GM21526 (cell line): Measurements from ENCODE around the gene CGN.
"Not testable (repeated sequence)": the region's sequence is repeated elsewhere in the genome, so short reads cannot be mapped to it uniquely, and the experiment has no call there.

Experiments used
- ATAC-seq: cut with Tn5 transposase; IDR thresholded peaks from one replicate; pipeline ENCODE4 v1.9.1; 2021; ENCODE audit warnings: moderate library complexity; ENCODE audit not compliant: unreplicated experiment, low FRiP score

The CGN gene

DNA sequence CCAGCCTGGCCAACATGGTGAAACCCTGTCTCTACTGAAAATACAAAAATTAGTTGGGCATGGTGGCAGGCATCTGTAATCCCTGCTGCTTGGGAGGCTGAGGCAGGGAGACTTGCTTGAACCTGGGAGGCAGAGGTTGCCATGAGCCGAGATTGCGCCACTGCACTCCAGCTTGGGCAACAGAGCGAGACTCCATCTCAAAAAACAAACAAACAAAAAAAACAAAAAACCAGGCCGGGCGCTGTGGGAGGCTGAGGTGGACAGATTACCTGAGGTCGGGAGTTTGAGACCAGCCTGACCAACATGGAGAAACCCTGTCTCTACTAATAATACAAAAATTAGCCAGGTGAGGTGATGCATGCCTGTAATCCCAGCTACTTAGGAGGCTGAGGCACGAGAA, 11.2 kb downstream of the CGN start:
- not testable (repeated sequence) for ATAC-seq

DNA sequence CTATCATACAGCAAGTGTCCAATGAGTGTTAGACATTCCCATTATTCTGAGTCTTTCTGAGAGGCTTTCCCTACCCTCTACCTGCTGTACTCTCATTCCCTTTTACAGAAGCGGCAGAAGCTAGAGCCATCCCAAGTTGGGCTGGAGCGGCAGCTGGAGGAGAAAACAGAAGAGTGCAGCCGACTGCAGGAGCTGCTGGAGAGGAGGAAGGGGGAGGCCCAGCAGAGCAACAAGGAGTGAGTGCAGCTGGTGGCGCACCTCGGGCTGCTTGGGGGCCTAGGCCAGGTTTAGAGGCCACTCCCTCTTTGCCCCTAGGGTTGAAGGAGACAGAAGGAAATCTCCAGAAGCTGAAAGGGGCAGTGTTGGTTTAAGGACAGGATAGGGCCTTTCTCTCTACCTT, 12.1 kb downstream of the CGN start:
- ATAC-seq, result no peak

DNA sequence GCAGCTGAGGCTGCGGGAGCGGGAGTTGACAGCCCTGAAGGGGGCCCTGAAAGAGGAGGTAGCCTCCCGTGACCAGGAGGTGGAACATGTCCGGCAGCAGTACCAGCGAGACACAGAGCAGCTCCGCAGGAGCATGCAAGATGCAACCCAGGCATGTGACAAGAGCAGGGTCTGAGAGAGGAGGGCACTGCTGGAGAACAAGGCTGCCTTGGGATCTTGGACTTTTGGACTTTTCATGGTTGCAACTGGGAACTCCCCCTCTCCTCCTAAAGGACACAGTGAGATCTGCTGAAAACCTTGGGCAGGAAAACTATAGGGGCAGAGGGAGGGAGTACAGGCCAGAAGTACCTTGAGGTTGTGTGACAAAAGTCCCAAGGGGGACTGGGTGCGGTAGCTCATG, 13.5 kb downstream of the CGN start:
- no peak for ATAC-seq

DNA sequence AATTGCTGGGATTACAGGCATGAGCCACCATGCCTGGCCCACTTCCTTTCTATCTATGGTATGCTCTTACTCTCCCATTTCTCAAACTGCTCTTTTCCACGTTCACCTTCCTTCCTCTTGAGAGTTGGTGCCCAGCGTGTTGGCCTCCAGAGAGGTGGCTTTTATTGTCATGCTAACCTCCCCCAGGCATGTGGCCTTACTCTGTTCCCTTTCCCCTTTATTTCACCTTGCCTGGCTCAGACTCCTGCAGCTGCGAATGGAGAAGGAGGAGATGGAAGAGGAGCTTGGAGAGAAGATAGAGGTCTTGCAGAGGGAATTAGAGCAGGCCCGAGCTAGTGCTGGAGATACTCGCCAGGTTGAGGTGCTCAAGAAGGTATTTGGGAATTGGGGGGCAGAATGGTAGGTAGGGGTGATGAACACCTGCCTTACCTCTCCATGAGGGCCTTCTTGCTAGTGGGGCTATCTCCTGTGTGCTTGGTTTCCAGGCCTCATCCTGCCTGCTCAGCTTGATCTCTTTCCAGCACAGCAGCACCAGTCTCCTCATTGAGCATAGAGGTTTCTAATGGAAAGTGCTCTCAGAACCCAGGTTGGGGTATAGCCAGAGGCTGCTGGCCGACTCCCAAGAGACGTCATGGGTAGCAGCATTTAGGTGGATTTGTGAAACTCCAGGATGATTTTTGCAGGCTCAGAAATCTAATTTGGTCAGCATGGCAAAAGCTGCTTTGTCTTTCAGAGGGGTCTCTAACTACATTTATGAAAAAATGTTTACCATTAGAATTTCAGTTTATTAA, 15.7 kb downstream of the CGN start:
- no peak for ATAC-seq

DNA sequence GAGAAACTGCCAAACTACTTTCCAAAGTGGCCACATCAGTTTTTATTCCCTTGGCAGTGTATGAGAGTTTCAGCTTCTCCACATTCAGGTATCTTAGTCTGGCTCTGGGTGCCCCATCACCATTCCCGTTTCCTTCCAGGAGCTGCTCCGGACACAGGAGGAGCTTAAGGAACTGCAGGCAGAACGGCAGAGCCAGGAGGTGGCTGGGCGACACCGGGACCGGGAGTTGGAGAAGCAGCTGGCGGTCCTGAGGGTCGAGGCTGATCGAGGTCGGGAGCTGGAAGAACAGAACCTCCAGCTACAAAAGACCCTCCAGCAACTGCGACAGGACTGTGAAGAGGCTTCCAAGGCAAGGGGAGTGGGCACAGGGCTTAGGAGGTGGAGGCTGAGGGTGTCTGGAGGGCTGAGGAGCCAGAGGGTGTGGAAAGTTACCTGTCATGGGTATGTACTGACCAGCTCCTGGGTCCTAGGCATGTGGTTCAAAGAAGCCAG, 18.1 kb downstream of the CGN start:
- no peak for ATAC-seq

DNA sequence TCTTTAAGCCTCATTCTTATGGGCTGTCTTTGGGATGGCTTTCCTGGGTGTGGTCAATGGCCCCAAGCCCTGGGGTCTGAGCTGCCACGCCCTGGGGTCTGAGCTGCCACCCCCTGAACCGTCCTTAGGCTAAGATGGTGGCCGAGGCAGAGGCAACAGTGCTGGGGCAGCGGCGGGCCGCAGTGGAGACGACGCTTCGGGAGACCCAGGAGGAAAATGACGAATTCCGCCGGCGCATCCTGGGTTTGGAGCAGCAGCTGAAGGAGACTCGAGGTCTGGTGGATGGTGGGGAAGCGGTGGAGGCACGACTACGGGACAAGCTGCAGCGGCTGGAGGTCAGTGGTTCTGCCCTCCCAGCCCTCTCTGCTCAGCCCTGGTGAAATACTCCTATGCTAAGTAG, 18.6 kb downstream of the CGN start:
- ATAC-seq, result no peak

DNA sequence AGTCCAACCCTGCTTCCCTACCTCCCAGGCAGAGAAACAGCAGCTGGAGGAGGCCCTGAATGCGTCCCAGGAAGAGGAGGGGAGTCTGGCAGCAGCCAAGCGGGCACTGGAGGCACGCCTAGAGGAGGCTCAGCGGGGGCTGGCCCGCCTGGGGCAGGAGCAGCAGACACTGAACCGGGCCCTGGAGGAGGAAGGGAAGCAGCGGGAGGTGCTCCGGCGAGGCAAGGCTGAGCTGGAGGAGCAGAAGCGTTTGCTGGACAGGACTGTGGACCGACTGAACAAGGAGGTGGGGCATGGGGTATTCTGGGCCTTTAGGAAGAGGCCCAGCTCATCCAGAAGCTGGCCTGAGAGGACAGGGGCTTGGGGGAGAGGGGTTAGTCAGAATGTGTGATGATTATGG, 19.3 kb downstream of the CGN start:
- no peak for ATAC-seq

DNA sequence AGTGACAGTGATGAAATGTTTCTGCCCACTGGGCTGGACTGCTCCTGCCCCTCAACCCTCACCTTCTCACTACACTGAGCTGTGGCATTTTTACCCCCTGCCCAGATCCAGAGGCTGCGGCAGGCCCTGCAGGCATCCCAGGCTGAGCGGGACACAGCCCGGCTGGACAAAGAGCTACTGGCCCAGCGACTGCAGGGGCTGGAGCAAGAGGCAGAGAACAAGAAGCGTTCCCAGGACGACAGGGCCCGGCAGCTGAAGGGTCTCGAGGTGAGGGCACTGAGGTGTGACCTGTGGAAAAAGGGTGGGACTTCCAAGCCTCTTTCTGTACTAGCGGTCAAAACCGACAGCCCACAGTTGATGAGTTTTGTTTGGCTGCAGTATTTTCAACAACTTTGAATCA, 22.7 kb downstream of the CGN start:
- ATAC-seq, result no peak

DNA sequence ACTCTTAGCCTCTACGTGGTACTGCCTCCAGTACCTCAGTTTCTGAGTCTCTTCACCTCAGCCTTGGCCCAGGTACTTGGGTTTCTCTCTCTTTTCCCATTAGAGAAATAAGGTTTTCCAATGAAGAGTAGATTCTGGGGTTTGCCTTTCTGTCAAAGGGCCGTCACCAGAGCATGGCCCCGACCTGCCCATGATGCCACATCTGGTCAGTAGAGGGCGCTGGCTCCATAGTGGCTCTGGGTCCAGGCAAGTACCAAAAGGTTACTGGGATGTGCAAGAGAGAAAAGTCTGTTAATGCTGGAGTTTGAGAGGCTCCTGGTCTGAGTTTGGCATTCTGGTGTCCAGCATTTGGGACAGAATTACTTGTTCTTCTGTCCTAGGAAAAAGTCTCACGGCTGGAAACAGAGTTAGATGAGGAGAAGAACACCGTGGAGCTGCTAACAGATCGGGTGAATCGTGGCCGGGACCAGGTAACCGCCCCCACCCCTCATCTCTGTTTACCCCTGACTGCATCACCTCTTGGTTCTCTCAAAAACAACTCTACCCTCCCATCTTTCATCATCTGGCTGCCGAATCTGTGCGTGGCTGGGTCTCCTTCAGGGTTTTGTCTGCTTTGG, 23.6 kb downstream of the CGN start:
- ATAC-seq, result no peak

DNA sequence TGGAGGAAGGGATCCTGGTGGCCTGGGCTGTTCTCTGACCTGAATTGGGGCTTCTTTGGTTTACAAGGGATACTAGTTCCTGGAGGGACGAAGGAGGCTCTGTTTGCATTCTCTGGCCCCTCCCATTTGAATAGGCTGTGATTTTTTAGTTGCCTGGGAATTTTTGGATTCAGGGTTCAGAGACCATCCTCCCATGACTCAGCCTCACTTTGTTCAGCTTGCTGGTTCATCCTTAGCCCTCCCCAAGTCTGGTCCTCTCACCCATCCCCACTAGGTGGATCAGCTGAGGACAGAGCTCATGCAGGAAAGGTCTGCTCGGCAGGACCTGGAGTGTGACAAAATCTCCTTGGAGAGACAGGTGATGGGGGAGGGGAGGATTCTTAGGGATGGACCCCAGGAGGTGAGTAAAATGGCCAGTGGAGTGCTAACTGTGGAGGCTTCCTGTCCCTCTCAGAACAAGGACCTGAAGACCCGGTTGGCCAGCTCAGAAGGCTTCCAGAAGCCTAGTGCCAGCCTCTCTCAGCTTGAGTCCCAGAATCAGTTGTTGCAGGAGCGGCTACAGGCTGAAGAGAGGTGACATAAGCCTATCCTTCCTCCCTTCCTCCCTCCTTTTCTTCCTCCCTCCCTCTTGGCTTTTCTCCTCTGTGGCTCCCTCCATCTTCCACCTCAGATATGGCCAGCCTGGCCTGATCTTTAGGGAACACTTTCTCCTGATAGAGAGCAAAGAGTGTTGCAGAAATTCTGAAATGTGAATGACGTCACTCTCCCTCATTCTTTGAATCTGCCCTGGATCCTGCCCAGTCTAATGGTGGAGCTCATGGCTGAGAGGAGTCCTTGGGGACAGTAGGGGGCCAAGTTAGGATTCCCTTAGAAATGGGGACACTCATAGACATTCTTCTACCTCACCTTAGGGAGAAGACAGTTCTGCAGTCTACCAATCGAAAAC, 24.4 kb downstream of the CGN start:
- no peak for ATAC-seq

DNA sequence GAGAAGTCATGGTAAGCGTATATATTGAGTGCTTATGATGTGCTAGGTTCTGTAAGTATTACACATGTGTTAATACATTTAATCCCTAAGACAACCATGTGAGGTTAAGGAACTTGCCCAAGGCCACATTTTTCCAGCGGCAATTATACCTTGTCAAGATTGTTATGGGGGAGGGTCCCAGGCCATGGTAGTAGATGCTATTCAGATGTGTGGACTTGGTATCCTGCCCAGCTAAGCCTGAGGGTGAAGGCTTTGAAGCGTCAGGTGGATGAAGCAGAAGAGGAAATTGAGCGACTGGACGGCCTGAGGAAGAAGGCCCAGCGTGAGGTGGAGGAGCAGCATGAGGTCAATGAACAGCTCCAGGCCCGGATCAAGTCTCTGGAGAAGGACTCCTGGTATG, 25.3 kb downstream of the CGN start:
- ATAC-seq, result no peak

DNA sequence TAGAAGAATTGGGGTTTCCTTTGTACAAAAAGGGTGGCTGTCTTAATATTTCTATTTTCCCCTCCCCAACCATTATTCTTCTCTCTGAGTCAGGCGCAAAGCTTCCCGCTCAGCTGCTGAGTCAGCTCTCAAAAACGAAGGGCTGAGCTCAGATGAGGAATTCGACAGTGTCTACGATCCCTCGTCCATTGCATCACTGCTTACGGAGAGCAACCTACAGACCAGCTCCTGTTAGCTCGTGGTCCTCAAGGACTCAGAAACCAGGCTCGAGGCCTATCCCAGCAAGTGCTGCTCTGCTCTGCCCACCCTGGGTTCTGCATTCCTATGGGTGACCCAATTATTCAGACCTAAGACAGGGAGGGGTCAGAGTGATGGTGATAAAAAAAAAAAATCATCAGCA, 25.9 kb downstream of the CGN start:
- ATAC-seq, result no peak

DNA sequence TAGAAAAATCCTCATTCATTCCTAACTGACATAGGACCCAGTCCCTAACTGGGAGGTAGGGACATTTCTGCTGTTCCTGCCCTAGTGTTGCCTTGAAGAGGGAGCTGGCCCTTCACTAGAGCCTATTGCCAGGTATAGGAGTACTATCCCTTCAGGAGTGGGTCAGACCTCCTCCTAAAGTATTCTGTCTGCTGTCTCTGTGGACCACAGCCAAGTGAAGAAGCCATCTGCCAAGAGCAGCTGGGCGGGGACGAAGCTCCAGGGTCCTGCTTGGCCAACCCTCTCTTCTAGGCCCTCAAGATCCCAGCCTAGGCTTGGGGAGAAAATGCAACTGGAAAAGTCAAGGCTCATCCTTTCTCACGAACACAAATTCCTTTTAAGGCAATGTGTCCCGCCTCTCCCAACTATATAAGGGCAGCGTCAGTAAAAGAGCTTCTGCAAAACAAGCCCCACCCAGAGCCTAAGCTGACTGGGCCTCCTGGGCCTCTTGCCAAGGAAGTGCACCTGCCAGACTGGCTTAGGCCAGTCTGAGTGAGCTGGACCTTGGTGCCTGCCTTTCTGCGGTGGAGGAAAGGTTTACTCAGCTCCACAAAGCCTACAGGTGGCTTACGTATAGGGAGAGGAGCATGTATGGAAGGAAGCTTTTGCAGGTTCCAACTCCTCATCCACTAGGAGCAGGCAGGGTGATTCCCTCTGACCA, 28.3 kb downstream of the CGN start:
- peak; percentile 41 for ATAC-seq

DNA sequence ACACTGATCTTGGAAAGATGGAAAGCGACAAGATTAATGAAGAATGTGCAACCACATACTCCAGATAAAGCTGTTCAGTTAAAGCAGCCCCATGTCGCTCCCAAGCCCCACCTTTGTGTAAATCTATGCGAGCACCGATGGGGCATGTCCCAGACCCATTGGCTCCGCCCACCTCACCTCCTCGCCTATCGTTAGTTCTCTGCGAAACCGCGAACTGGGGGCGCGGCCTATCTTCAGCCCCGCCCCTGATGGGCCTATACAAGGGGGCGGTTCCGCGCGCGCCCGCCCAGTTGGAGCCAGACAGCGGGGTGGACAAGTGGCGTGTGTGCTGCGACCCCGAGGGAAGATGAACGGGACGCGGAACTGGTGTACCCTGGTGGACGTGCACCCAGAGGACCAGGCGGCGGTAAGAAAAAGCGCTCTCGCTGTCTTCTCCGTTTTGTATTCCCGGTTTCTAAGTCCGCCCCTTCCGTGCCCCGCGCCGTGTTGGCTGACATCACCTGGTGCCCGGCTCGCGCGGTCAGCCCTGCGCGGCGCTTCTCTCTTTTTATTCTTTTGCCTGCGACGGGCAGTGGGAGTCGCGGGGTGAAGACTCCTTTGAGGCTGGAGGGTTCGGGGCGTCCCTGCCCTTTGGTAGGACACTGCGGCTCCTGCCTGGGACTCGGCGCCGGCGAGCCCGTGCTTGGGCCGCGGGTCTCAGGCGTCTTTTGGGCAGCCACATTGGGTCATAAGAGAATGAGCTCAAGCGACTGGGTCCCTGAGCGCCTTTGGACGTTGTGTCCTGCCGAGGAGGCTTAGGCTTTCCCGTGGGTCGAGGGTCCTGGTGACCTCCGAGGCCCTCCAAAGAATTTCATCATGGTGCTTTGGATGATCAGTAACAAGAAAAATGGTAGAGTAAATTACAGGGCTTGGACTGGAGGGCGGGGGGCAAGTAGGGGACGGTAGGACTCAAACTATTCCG, 29.1 kb downstream of the CGN start, which contains the start of gene TUFT1:
TSS of gene TUFT1 (plus strand) at position 289 of the 961 bp plus-strand sequence. CDS start at position 347, 58 bp downstream.
- peak; percentile 86 for ATAC-seq

DNA sequence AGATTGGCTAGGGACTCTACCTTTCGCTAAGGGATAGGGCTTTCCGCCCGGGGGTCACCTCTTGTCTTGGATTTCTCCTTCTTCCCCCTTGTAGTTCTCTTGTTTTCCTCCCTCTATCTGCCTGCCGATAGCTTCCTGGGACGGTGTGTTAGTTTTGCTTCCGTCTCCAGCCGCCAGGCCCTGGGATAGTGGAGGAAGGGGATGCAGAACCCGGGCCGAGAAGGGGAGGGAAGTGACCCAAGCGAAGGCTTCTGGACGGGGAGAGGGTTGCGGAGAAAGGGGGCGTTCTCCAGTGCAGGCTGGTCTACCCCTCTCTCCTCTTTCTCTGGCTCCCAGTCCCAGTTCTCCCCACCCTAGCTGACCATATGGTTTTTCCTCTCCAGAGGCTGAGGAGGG, 29.8 kb downstream of the CGN start:
- ATAC-seq, result no peak

DNA sequence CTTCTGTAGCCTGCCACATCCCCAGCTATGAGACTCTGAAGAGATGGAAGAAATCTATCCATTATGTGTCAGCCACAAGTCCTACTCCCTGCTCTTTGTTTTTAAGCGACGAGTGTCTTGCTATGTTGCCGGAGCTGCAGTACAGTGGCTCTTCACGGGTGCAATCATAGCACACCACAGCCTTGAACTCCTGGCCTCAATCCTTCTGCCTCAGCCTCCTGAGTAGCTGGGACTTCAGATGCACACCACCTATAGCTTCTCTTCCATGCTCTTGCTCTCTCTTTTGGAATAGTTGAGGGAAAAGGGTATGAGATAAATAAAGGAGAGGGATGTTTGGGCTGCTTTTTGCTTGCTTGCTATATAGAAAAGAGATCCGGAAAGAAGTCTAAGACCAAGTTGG, 30.6 kb downstream of the CGN start:
- ATAC-seq, result no peak

DNA sequence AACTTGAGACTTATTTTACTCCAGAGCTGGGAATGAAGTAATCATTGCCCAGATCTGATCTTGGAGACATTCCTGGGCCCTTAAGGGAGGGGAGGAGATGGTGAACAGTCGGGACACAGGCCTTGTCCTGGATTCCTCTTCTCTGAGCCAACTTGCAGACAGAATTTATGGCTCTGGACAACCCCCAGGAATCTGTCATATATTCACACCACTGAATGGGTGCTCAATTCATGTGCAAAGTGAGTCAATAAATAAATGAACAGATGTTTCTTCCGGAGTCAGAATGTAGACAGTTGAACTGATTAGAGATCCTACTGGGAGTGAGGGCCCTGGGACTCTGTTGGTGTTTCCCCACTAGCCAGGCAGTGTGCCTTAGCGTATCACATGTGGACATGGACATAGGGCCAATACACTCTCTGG, 31.5 kb downstream of the CGN start:
- no peak for ATAC-seq

DNA sequence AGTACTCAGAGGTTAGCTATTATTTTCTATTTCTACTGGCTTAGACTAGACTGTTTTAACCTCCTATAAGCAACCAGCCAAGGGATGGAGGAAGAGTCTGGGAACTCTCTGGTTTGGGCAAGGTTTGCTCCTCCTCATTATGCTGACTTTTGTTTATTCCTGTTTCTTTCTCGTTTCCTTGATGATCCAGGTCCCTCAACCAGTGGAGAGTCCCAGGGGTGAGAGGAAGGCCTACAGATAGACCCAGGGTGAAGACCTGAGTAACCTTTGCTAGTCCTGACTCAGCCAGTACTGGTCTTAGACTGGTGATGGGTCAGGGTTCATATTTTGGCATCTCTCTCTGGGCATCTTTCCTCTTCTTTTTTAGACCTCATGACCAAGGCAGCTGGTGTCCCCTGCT, 34.4 kb downstream of the CGN start:
- no peak for ATAC-seq
